ENCODE results near the gene E2F4.
A peak's percentile ranks its signal among the peaks of the same experiment; 100 is the strongest.

E2F4 gene

DNA sequence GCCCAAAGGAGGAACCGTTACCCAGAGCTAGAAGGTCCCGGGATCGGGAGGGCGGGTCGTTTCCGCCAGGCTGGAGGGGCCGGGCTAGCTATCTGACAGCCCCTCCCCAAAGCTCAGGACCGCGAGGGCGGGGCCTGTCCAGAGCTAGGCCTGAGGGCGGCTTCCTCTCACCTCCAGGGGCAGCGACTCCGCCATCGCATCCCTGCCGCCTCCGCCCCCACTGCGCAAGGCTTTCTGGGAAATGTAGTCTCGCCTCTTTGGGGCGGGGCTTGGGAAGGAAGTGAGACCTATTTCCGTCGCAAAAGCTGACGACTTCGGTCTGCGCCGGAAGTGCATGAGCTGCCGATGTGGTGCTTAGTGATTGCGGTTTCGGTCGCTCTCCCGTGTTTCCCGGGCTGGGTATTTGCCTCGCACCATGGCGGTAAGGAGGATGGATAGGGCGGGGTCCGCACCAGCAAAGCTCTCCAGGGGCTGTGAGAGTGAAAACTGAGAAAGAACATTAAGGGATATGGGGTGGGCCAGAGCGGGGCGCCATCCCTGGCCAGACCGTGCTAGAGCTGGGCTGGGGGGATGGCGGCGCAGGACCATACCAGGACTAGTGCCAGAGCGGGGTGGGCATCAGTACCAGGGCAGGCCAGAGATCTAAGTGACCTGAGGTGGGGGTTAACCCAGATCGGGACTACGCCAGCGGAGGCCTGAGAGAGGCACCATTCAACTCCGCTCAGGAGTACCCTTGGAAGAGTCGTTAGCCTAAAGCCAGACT lies 35.0 kb downstream of the E2F4 start, which contains the start of gene TMEM208:
Gene TMEM208, plus strand, starts transcription at position 327 of the 763 bp plus-strand sequence. Its CDS starts 89 bp downstream, at position 416.
- peak; percentile 92 for DNase-seq (ENCODE audit: low spot score)
- peak within 1 kb of the TSS; percentile 74 for H3K27ac ChIP-seq
- TF ChIP-seq, protein P1, sequence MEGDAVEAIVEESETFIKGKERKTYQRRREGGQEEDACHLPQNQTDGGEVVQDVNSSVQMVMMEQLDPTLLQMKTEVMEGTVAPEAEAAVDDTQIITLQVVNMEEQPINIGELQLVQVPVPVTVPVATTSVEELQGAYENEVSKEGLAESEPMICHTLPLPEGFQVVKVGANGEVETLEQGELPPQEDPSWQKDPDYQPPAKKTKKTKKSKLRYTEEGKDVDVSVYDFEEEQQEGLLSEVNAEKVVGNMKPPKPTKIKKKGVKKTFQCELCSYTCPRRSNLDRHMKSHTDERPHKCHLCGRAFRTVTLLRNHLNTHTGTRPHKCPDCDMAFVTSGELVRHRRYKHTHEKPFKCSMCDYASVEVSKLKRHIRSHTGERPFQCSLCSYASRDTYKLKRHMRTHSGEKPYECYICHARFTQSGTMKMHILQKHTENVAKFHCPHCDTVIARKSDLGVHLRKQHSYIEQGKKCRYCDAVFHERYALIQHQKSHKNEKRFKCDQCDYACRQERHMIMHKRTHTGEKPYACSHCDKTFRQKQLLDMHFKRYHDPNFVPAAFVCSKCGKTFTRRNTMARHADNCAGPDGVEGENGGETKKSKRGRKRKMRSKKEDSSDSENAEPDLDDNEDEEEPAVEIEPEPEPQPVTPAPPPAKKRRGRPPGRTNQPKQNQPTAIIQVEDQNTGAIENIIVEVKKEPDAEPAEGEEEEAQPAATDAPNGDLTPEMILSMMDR (conservative IDR thresholded peaks at IDR 0.05; ENCODE audit: low read depth), result 0 out of 2 replicates have a peak, but pooled peaks have one; percentile 9
- ChIA-PET CTCF (interaction anchor here (0.9 to 2.5 kb wide), 3 partner anchors 11 to 42 kb away, joined by 3 to 14 read pairs (median 4); partner anchors contain the start of gene ELMO3), POLR2A (ENCODE audit: low non-redundant PET) (interaction anchor here (0.7 to 1.2 kb wide), 2 partner anchors 9 to 19 kb away, joined by 3 to 11 read pairs; no protein-coding TSS in a partner anchor)

DNA sequence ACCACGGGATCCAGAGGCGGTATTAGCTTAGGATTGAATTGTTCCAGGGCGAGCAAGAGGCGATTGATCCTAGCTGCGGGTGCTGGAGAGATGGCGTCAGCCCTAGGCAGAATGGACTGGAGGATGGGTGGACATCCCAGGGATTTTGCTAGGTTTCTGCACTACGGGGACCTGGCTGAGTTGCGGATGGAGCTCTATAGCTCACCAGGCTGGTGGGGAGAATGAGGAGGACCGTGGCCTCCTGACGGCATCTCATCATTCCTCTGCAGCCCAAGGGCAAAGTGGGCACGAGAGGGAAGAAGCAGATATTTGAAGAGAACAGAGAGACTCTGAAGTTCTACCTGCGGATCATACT lies 35.6 kb downstream of the E2F4 start:
- CTCF ChIA-PET, result interaction anchor here (0.9 to 2.5 kb wide), 2 partner anchors 10 to 29 kb away, joined by 3 to 14 read pairs; partner anchors contain the start of gene ELMO3
- DNase-seq (ENCODE audit: low spot score), result no peak
- TF ChIP-seq, protein P1 (conservative IDR thresholded peaks at IDR 0.05; ENCODE audit: low read depth), result no peak
- H3K27ac ChIP-seq, result peak overlapping the region; percentile 74
- POLR2A ChIA-PET (ENCODE audit: low non-redundant PET), result interaction anchor here (0.7 to 1.2 kb wide), 2 partner anchors 9 to 19 kb away, joined by 3 to 11 read pairs; no protein-coding TSS in a partner anchor

DNA sequence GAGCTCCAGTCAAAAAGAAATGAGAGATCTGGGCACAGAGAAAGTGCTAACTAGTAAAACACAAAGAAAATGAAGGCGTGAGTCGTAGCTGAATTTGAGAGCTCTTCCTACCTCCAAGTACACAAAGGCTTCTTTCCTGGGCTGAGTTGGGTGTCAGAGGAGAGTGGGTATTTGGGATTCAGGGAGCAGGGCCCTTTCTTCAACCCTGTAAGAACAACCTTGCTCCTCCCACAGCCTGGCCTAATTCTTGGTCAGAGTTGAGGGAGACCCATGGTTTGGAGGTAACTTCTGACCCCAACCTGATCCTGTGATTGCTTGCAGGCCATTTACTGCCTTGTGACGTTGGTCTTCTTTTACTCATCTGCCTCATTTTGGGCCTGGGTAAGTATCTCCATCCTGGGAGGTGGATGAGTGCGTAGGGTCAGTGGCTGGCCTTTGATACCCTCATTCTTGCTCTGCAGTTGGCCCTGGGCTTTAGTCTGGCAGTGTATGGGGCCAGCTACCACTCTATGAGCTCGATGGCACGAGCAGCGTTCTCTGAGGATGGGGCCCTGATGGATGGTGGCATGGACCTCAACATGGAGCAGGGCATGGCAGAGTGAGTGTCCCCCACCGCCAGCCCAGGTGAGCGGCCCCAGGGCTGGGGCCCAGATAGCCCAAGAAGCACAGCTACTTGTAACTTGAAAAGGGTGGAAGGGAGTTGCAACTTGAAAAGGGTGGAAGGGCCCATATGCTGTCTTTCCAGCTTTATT lies 36.3 kb downstream of the E2F4 start:
- H3K27ac ChIP-seq, result no peak overlapping the region
- POLR2A ChIA-PET (ENCODE audit: low non-redundant PET), result interaction anchor here (0.8 to 1.2 kb wide), 2 partner anchors 16 to 20 kb away, joined by 3 to 4 read pairs; no protein-coding TSS in a partner anchor
- TF ChIP-seq, protein P1 (conservative IDR thresholded peaks at IDR 0.05; ENCODE audit: low read depth), result no peak
- CTCF ChIA-PET, result interaction anchor here (0.8 to 2.5 kb wide), 3 partner anchors 18 to 30 kb away, joined by 3 to 14 read pairs (median 3); partner anchors contain the start of gene ELMO3
- no peak for DNase-seq (ENCODE audit: low spot score)

DNA sequence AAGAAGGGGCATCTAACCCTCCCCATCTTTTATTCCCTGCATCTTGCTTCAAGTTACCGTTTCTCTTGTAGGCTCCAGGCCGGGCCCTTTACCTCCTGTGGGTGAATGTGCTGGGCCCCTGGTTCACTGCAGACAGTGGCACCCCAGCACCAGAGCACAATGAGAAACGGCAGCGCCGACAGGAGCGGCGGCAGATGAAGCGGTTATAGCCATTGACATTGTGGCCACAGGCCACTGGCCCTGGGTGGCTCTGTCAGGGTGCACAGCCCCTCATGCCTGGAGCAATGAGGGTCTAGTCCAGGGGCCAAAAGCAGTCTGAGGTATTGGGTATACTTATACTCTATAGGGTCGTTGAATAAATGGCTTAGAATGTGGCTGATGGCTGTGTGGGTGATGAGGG lies 37.0 kb downstream of the E2F4 start:
- ChIA-PET CTCF (interaction anchor here (1.2 kb wide), 1 partner anchor 30 kb away, joined by 3 read pairs; the partner anchor contains the start of gene ELMO3), POLR2A (ENCODE audit: low non-redundant PET) (interaction anchor here (0.8 to 1.2 kb wide), 2 partner anchors 15 to 21 kb away, joined by 3 to 4 read pairs; no protein-coding TSS in a partner anchor)
- no peak overlapping the region for H3K27ac ChIP-seq
- TF ChIP-seq, protein P1 (conservative IDR thresholded peaks at IDR 0.05; ENCODE audit: low read depth), result no peak
- DNase-seq (ENCODE audit: low spot score), result no peak

DNA sequence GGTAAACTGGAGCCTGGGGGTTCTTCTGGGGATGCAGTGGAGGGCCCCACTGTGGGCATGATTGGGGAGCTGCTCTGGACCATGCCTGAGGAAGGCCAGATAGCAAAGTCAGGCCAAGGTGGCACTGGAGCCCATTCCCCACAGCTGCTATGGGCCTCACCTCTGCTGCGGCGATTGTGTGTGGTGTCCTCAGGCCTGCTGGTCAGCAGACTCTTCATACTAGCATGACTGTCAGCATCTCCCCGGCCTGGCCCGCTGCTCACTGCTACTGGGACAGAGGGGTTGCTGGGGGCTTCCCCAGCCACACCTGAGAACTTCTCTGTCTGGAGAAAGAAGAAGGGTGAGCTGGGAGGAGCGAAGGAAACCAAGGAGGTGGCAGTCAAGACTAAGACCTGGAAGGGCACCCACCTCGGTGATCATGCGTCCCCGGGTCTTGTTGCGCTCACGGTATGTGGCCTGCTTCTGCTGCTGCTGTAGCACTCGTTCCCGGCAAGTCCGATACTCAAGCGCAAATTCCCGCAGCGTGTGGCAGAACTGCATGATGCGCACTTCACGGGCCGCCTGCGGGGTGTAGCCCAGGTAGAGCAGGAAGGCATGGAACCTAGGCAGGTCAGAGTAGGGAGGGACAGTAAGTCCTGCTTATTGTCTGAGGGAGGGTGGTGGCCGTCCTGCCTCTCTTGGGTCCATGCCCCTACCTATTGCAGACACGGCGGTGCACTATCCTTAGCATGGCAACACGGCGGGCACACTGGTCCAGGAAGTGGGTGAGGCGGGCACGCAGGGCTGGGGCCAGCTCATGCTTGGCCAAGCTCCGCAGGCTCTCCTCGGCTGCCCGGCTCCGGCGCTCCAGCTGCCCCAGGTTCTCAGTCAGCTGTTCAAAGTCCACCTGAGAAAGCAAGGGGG lies 38.2 kb downstream of the E2F4 start:
- H3K27ac ChIP-seq, result peak overlapping the region; percentile 92
- ChIA-PET POLR2A (ENCODE audit: low non-redundant PET) (no interaction called here), CTCF (interaction anchor here (0.6 kb wide), 2 partner anchors 32 to 169 kb away, joined by 3 to 5 read pairs; no protein-coding TSS in a partner anchor)
- no peak for DNase-seq (ENCODE audit: low spot score)
- TF ChIP-seq, protein P1 (conservative IDR thresholded peaks at IDR 0.05; ENCODE audit: low read depth), result no peak
